OCI-LY7 (cell line): Measurements from ENCODE around the gene APCDD1L.

Source experiments
- CTCF ChIP-seq: fragments of 200-600 bp; sonication (generic); conservative IDR thresholded peaks from 2 replicates; pipeline ENCODE4 v1.5.1; 2014; ENCODE audit warnings: mild to moderate bottlenecking, antibody characterized with exemption, low read length, moderate library complexity, mixed read lengths
- EZH2phosphoT487 ChIP-seq: fragments of 200-600 bp; sonication (generic); IDR thresholded peaks from 2 replicates; pipeline ENCODE4 v1.6.1; 2018; ENCODE audit warnings: low read depth, borderline replicate concordance, mild to moderate bottlenecking, mixed run types, antibody characterized with exemption, low read length, moderate library complexity, mixed read lengths

GRCh38 chr20:58473453-58474425 lies 41.5 kb downstream of the APCDD1L start:
- TF ChIP-seq CTCF (no peak), EZH2phosphoT487 (no peak)
